Uterus (tissue), 4 donors: Measurements from ENCODE around the gene SLCO2B1. TPM values are rescaled to one million over a fixed set of nuclear protein-coding genes. Genes with fewer than 3 reads are reported as not detected.
A peak's percentile ranks its signal among the peaks of the same experiment; 100 is the strongest.
"Not testable (repeated sequence)": the region's sequence is repeated elsewhere in the genome, so short reads cannot be mapped to it uniquely, and the experiment has no call there.

Experiments
- DNase-seq, 2 donors: peaks; one replicate each; pipeline ENCODE4 v3.0.0-alpha.2; 2019 to 2020
- H3K27ac ChIP-seq, 2 donors: fragments of 200-600 bp; sonication (generic); 1 replicate in 1 of 2; 2 replicates in 1 of 2; pipeline ENCODE4 v1.5.1; 2016 to 2018
- H3K27me3 ChIP-seq, 2 donors: fragments of 200-600 bp; sonication (generic); one replicate each; pipeline ENCODE4 v1.5.1; 2018 to 2019; ENCODE audit warnings: control low read depth in 1 of 2
- H3K36me3 ChIP-seq, 2 donors: fragments of 200-600 bp; sonication (generic); one replicate each; pipeline ENCODE4 v1.5.1; 2019; ENCODE audit warnings: control low read depth in 1 of 2
- H3K4me1 ChIP-seq, 2 donors: fragments of 200-600 bp; sonication (generic); one replicate each; pipeline ENCODE4 v1.5.1; 2018 to 2019; ENCODE audit warnings: control low read depth in 1 of 2
- H3K4me3 ChIP-seq, 2 donors: fragments of 200-600 bp; sonication (generic); 1 replicate in 1 of 2; 2 replicates in 1 of 2; pipeline ENCODE4 v1.5.1; 2018 to 2019; ENCODE audit warnings: mild to moderate bottlenecking in 1 of 2
- H3K9me3 ChIP-seq, 2 donors: fragments of 200-600 bp; sonication (generic); one replicate each; pipeline ENCODE4 v1.5.1; 2019; ENCODE audit warnings: control low read depth in 1 of 2
- POLR2A ChIP-seq, 2 donors: fragments of 450-650 bp; IDR thresholded peaks; one replicate each; pipeline ENCODE4 v1.6.1; 2016; ENCODE audit warnings: antibody characterized with exemption in 2 of 2, mild to moderate bottlenecking in 1 of 2, moderate library complexity in 1 of 2
- intact Hi-C: fragments of 100-400 bp; cut with DNase I; formaldehyde crosslinking; loops from one replicate; pipeline ENCODE4 v1.15.1; 2023; ENCODE audit warnings: low total_unique reads
- total RNA-seq, 4 donors: library from RNA; depleted of rRNA in 3 of 4; stranded (reverse); fragments of >200 nt in 3 of 4; gene quantifications; one replicate each; pipeline versions ENCODE4 v1.1.0 to v1.2.4, GENCODE V29; 2014 to 2023
- TF ChIP-seq, protein P1 (sequence below), 4 experiments: fragments of 200-600 bp in 2 of 4; fragments of 450-650 bp in 2 of 4; sonication (generic) in 2 of 4; IDR thresholded peaks; one replicate each; pipeline ENCODE4 v1.5.1; 2016 to 2019; ENCODE audit warnings: antibody characterized with exemption in 4 of 4, mild to moderate bottlenecking in 2 of 4, moderate library complexity in 1 of 4
- donor health status: DM: yes; HTN: yes; CAD: no.

Gene SLCO2B1, protein sequence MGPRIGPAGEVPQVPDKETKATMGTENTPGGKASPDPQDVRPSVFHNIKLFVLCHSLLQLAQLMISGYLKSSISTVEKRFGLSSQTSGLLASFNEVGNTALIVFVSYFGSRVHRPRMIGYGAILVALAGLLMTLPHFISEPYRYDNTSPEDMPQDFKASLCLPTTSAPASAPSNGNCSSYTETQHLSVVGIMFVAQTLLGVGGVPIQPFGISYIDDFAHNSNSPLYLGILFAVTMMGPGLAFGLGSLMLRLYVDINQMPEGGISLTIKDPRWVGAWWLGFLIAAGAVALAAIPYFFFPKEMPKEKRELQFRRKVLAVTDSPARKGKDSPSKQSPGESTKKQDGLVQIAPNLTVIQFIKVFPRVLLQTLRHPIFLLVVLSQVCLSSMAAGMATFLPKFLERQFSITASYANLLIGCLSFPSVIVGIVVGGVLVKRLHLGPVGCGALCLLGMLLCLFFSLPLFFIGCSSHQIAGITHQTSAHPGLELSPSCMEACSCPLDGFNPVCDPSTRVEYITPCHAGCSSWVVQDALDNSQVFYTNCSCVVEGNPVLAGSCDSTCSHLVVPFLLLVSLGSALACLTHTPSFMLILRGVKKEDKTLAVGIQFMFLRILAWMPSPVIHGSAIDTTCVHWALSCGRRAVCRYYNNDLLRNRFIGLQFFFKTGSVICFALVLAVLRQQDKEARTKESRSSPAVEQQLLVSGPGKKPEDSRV
- total RNA-seq: 10 to 100 TPM; 11.8 to 58.1 (median 31.8) TPM

DNA sequence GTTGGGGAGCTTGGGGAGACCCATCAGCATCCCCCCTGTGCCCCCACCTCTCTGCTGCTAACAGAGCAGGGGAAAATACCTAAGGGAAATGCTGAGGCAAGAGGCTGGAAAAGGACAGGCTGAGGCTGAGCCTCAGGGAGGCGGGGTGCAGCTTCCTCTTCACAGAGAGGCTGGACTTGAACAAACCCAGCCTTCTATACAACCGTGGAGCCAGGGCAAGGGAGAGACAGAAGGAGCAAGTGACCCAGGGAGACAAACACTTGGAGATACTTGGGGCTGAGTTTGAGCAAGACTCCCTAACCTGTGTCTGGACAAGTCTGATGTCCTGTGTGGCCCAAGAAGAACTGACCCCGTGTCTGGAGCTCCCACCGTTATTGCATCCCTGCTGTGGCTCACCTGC lies at the start of gene SLCO2B1:
Gene SLCO2B1, plus strand, starts transcription at position 229 of the 400 bp plus-strand sequence. CDS start 275 bp downstream, outside the sequence.
- intact Hi-C loops: no loop called here
- no peak for DNase-seq
- Histone ChIP-seq H3K4me1 (no peaks in the 10 kb centered on the region), H3K9me3 (no peaks in the 10 kb centered on the region), H3K27ac (peak within 1 kb of the TSS; percentile 18 to 57), H3K36me3 (no peaks in the 10 kb centered on the region), H3K4me3 (peak within 1 kb of the TSS in 1 of 2 donors; percentile 19), H3K27me3 (no peaks in the 10 kb centered on the region)
- TF ChIP-seq, protein P1, sequence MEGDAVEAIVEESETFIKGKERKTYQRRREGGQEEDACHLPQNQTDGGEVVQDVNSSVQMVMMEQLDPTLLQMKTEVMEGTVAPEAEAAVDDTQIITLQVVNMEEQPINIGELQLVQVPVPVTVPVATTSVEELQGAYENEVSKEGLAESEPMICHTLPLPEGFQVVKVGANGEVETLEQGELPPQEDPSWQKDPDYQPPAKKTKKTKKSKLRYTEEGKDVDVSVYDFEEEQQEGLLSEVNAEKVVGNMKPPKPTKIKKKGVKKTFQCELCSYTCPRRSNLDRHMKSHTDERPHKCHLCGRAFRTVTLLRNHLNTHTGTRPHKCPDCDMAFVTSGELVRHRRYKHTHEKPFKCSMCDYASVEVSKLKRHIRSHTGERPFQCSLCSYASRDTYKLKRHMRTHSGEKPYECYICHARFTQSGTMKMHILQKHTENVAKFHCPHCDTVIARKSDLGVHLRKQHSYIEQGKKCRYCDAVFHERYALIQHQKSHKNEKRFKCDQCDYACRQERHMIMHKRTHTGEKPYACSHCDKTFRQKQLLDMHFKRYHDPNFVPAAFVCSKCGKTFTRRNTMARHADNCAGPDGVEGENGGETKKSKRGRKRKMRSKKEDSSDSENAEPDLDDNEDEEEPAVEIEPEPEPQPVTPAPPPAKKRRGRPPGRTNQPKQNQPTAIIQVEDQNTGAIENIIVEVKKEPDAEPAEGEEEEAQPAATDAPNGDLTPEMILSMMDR (IDR thresholded peaks at IDR 0.05): no peak
- no peak for TF ChIP-seq POLR2A (IDR thresholded peaks at IDR 0.05)

DNA sequence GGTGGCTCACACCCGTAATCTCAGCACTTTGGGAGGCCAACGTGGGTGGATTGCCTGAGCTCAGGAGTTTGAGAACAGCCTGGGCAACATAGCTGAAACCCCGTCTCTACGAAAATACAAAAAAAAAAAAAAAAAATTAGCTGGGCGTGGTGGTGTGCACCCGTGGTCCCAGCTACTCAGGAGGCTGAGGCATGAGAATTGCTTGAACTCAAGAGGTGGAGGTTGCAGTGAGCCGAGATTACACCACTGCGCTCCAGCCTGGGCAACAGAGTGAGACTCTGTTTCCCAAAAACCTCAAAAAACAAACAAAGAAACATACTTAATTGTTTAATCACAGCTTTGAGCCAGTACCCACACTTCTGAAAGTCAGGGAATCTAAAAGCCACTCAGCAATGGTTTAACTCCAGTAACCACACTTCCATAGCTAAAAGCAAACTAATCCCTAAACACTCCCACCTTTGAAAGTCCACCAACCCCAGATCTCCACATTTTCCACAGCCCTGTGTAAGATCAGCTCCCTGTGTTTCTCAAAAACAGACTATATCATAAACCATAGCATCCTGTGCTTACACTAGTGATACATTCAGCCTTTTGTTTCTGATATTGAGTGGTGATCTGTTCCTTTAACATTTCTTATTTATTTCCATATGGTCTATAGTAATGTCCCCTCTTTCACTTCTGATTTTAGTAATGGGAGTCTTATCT lies 49.3 kb upstream of the SLCO2B1 start:
- TF ChIP-seq POLR2A (IDR thresholded peaks at IDR 0.05): no peak
- TF ChIP-seq, protein P1 (IDR thresholded peaks at IDR 0.05): no peak
- no peak for DNase-seq
- Histone ChIP-seq H3K4me3 (no peak overlapping the region), H3K4me1 (no peaks in the 10 kb centered on the region), H3K36me3 (no peaks in the 10 kb centered on the region), H3K27me3 (no peaks in the 10 kb centered on the region), H3K27ac (no peak overlapping the region), H3K9me3 (no peaks in the 10 kb centered on the region)
- intact Hi-C loops: no loop called here

DNA sequence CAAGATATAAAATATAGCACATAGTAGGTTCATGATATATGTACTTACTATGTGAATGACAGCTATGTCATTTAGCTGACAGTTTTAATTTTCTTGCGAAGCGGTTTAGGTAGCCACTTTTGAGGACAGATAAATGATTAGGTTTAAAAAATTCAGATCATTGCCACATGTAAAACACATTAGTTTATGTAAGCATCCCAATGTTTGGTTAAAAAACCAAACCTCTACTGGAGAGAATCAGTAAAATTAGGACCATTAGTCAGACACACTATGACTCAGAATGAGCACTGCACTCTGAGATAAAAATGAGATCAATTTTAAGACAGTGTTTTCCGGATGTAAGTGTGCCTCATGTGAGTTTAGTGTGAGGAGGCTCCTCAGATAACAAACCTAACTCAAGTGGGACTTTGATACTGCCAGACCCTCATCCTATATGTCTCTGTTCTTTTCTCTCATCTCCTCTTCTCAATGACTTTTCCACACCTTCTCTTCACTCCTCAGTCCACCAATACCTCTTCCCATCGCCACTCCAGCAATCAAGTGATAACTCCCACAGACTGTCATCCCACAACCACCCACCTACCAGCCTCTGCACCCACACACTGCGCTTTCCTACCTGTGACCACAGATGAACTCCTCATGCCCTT lies 47.4 kb upstream of the SLCO2B1 start:
- Histone ChIP-seq H3K4me3 (no peak overlapping the region), H3K4me1 (no peaks in the 10 kb centered on the region), H3K27me3 (no peaks in the 10 kb centered on the region), H3K9me3 (no peaks in the 10 kb centered on the region), H3K36me3 (no peaks in the 10 kb centered on the region), H3K27ac (no peak overlapping the region)
- no peak for TF ChIP-seq POLR2A (IDR thresholded peaks at IDR 0.05)
- TF ChIP-seq, protein P1 (IDR thresholded peaks at IDR 0.05): no peak
- no peak for DNase-seq
- intact Hi-C loops: no loop called here

DNA sequence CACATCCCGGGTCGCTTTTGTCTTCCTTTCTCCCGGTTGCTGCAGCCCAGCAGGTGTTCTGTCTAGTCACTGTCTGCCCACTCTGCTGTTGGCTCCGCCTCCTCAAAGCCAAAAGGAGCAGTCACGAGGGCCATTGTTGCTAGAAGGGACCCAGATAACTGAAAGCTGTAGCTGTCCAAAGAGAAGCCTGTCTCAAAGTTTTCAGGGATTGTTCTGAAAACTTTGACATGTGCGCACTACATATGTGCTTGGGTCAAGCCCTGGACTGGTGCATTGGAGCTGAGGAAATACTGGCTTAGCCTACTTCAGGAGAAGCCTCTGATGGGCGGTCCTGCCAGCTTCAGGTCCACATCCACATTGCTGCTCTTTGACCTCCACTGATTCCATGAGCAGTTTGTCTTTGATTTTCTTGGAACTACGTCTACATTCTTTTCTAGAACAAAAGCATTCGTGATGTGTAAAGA lies 45.4 kb upstream of the SLCO2B1 start:
- no peak overlapping the region for H3K4me3 ChIP-seq
- no peak overlapping the region for H3K27ac ChIP-seq
- intact Hi-C loops: no loop called here
- no peak for DNase-seq
- H3K4me1 ChIP-seq: no peaks in the 10 kb centered on the region
- TF ChIP-seq, protein P1 (IDR thresholded peaks at IDR 0.05): no peak
- no peak for TF ChIP-seq POLR2A (IDR thresholded peaks at IDR 0.05)
- H3K36me3 ChIP-seq: no peaks in the 10 kb centered on the region
- H3K27me3 ChIP-seq: no peaks in the 10 kb centered on the region
- H3K9me3 ChIP-seq: no peaks in the 10 kb centered on the region

DNA sequence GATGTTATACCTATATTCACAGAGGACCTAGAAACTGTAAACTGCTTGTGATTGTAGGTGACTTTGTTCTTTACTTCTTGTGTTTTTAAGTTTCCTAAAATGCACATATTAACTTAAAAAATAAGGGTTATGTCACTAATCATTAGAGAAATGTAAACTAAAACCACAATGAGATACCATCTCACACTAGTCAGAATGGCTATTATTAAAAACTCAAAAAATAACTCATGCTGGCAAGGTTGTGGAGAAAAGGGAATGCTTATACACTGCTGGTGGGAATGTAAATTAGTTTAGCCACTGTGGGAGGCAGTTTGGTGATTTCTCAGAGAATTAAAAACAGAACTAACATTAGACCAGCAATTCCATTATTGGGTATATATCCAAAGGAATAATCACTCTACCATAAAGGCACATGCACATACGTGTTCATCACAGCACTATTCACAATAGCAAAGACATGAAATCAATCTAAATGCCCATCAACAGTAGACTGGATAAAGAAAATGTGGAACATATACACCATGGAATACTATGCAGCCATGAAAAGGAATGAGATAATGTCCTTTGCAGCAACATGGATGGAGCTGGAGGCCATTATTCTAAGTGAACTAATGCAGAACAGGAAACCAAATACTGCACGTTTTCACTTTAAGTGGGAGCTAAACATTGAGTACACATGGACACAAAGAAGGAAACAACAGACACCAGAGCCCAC lies 44.8 kb upstream of the SLCO2B1 start:
- H3K27ac ChIP-seq, DNase-seq, H3K9me3 ChIP-seq, H3K36me3 ChIP-seq, H3K4me3 ChIP-seq, intact Hi-C loops, H3K27me3 ChIP-seq, H3K4me1 ChIP-seq: not testable (repeated sequence)
